ENCODE data around the gene NPAS3. TPM values are rescaled to one million over a fixed set of nuclear protein-coding genes. Genes with fewer than 3 reads are reported as not detected.
A peak's percentile ranks its signal among the peaks of the same experiment; 100 is the strongest.

NPAS3 gene
- total and polyA plus RNA-seq, 4 experiments from 2014 or later = not detected

DNA sequence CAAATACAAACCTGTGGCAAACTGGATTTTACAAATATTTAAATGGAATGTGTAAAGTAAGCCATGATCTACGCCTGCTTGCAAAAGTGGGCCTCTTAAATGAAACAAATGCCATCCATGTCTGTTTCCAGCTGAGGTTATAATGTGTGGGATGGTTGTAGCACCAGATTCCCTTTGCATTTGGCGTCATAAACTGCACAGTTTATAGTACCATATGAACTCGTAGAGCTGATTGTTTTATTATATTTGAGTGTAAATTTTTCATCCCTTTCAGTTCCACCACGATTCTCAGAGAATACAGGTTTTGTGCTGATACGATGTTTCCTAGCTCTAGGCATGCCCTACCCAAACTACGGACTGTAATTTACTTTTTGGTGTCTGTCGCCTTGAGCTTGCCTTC is 637.3 kb downstream of the NPAS3 start:
- H3K27ac Mint-ChIP-seq = no peak overlapping the region
- no peaks in the 10 kb centered on the region for H3K36me3 ChIP-seq (ENCODE audit: insufficient read depth, low read length)
- CTCF ChIA-PET (ENCODE audit: partially characterized antibody) = no interaction called here
- H3K9me3 ChIP-seq (ENCODE audit: control insufficient read depth in 1 of 2, low read length in 2 of 2) = no peaks in the 10 kb centered on the region
- H3K4me1 Mint-ChIP-seq = no peaks in the 10 kb centered on the region
- no peak overlapping the region for H3K4me3 ChIP-seq (ENCODE audit: low read length in 2 of 2)
- no peaks in the 10 kb centered on the region for H3K27me3 Mint-ChIP-seq
- H3K4me1 ChIP-seq (ENCODE audit: insufficient read depth, low read length) = no peaks in the 10 kb centered on the region
- no peak overlapping the region for H3K27ac ChIP-seq (ENCODE audit: low read depth, low read length)
- intact Hi-C loops (cut with micrococcal nuclease) = no loop called here
- POLR2A ChIA-PET (ENCODE audit: partially characterized antibody) = no interaction called here
- no peaks in the 10 kb centered on the region for H3K36me3 Mint-ChIP-seq
- H3K4me3 Mint-ChIP-seq = no peak overlapping the region
- DNase-seq = no peak
- no peaks in the 10 kb centered on the region for H3K27me3 ChIP-seq (ENCODE audit: insufficient read depth, low read length)
- H3K9me3 Mint-ChIP-seq = peaks cover 0 to 8% (median 0%) of the 10 kb centered on the region in 8 donors

DNA sequence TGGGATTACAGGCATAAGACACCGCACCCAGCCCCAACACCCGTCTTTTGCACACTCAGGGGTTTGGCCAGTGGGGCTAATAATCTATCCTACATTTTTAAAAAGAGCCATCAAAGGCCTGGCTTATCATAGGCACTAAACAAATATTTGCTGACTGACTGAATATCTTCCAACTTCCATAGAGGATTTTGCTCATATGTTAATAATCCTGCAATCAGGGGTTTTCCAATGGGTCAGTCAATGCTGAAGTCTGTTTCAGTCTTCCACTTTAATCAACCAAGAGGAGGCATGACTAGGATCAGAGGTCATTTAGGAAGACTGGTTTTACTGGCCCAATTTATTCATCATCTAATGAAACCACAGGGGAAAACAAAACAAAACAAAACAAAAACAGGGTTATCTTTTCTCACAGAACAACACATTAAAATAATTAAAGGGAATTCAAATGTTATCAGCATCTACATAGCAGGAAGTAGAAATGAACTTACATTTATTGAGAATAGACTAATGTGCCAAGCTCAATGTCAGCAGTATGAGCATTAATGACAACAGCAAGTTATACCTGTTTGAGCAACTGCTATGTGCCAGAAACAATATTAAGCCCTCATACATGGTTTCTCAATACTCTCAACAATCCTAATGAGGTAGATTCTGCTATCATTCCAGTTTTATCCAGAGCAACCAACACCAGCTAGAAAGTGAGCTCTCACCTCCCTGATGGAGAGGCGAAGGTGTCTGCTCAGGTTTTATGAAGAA is 640.0 kb downstream of the NPAS3 start:
- H3K4me1 ChIP-seq (ENCODE audit: insufficient read depth, low read length) = no peaks in the 10 kb centered on the region
- Mint-ChIP-seq H3K4me1 (no peaks in the 10 kb centered on the region), H3K4me3 (no peak overlapping the region), H3K9me3 (peaks cover 0 to 7% (median 0%) of the 10 kb centered on the region in 8 donors), H3K36me3 (no peaks in the 10 kb centered on the region), H3K27me3 (no peaks in the 10 kb centered on the region), H3K27ac (no peak overlapping the region)
- ChIA-PET CTCF (ENCODE audit: partially characterized antibody) (no interaction called here), POLR2A (ENCODE audit: partially characterized antibody) (no interaction called here)
- DNase-seq = no peak
- H3K27me3 ChIP-seq (ENCODE audit: insufficient read depth, low read length) = no peaks in the 10 kb centered on the region
- intact Hi-C loops (cut with micrococcal nuclease) = no loop called here
- H3K36me3 ChIP-seq (ENCODE audit: insufficient read depth, low read length) = no peaks in the 10 kb centered on the region
- H3K9me3 ChIP-seq (ENCODE audit: control insufficient read depth in 1 of 2, low read length in 2 of 2) = no peaks in the 10 kb centered on the region
- H3K27ac ChIP-seq (ENCODE audit: low read depth, low read length) = no peak overlapping the region
- H3K4me3 ChIP-seq (ENCODE audit: low read length in 2 of 2) = no peak overlapping the region

DNA sequence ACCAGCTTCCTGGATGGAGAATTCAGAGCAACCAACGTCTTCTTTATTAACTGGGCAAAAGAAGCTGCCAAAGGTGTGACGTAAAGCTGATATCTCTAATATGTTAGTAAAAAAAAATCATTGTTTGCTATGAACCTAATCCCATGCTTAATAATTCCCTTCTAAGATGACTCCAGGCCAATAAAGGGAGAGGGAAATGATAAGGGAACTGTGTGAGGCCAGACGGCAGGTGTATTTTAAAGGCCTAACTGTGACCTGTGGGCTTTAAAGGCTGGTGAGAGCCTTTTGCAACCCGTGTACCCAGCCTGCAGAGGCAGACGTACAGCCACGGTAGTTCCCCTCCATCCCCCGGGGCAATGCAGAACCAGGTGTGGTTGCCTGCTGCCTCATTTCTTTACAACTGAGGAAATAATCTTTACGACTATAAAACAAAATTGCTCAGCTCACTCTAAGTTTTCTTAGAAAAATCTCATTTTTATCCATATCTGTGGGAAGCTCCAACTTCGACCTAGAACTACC is 641.6 kb downstream of the NPAS3 start:
- Histone ChIP-seq H3K27me3 (ENCODE audit: insufficient read depth, low read length) (no peaks in the 10 kb centered on the region), H3K4me3 (ENCODE audit: low read length in 2 of 2) (no peak overlapping the region), H3K9me3 (ENCODE audit: control insufficient read depth in 1 of 2, low read length in 2 of 2) (no peaks in the 10 kb centered on the region), H3K36me3 (ENCODE audit: insufficient read depth, low read length) (no peaks in the 10 kb centered on the region), H3K27ac (ENCODE audit: low read depth, low read length) (no peak overlapping the region), H3K4me1 (ENCODE audit: insufficient read depth, low read length) (no peaks in the 10 kb centered on the region)
- POLR2A ChIA-PET (ENCODE audit: partially characterized antibody) = no interaction called here
- CTCF ChIA-PET (ENCODE audit: partially characterized antibody) = no interaction called here
- H3K9me3 Mint-ChIP-seq = peaks cover 0 to 7% (median 0%) of the 10 kb centered on the region in 8 donors
- H3K27ac Mint-ChIP-seq = no peak overlapping the region
- no peaks in the 10 kb centered on the region for H3K36me3 Mint-ChIP-seq
- intact Hi-C loops (cut with micrococcal nuclease) = no loop called here
- no peak overlapping the region for H3K4me3 Mint-ChIP-seq
- no peak for DNase-seq
- no peaks in the 10 kb centered on the region for H3K4me1 Mint-ChIP-seq
- no peaks in the 10 kb centered on the region for H3K27me3 Mint-ChIP-seq

DNA sequence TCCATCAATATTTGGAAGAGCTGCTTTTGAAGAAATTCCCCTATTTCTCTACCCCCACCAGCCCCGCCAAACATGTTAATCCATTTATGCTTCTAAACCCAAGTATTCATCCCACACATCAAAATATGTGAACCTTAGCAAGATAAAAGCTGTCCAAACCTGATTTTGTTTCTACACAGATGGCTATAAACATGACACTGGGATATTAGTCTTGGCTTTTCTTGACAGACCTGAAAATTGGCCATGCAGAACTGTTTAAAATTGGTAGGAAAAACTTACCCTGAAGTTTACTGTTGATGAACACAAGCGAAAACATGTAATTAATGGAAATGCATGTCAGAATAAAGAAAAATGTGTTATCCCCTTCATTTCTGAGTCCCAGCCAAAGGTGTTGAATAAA is 642.2 kb downstream of the NPAS3 start:
- Mint-ChIP-seq H3K36me3 (no peaks in the 10 kb centered on the region), H3K27me3 (no peaks in the 10 kb centered on the region), H3K9me3 (peaks cover 0 to 5% (median 0%) of the 10 kb centered on the region in 8 donors), H3K4me3 (no peak overlapping the region), H3K27ac (no peak overlapping the region), H3K4me1 (no peaks in the 10 kb centered on the region)
- H3K4me1 ChIP-seq (ENCODE audit: insufficient read depth, low read length) = no peaks in the 10 kb centered on the region
- H3K4me3 ChIP-seq (ENCODE audit: low read length in 2 of 2) = no peak overlapping the region
- POLR2A ChIA-PET (ENCODE audit: partially characterized antibody) = no interaction called here
- DNase-seq = no peak
- no peaks in the 10 kb centered on the region for H3K36me3 ChIP-seq (ENCODE audit: insufficient read depth, low read length)
- intact Hi-C loops (cut with micrococcal nuclease) = no loop called here
- no peaks in the 10 kb centered on the region for H3K9me3 ChIP-seq (ENCODE audit: control insufficient read depth in 1 of 2, low read length in 2 of 2)
- no peak overlapping the region for H3K27ac ChIP-seq (ENCODE audit: low read depth, low read length)
- CTCF ChIA-PET (ENCODE audit: partially characterized antibody) = no interaction called here
- no peaks in the 10 kb centered on the region for H3K27me3 ChIP-seq (ENCODE audit: insufficient read depth, low read length)

DNA sequence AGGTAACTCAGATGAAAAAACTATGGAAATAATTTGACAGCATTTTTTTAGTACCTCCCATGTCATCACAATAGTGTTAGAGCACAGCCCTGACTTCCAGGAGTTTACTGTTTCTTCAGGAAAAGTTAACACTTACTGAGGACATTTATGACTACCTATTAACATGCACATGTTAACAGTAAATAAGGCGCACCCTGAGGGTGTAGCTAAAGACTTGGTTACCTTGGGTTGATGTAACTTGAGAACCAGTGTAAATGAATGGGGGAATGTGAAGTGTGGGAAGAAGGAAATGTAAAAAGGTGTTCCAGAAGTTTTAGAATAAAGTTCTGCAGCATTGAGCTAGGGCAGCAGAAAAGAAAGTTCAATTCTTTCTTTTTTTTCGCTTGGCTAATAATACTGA is 646.0 kb downstream of the NPAS3 start:
- peaks cover 0 to 2% (median 0%) of the 10 kb centered on the region in 8 donors for H3K9me3 Mint-ChIP-seq
- H3K36me3 ChIP-seq (ENCODE audit: insufficient read depth, low read length) = no peaks in the 10 kb centered on the region
- no peak for DNase-seq
- H3K4me3 Mint-ChIP-seq = no peak overlapping the region
- H3K4me1 Mint-ChIP-seq = no peaks in the 10 kb centered on the region
- H3K36me3 Mint-ChIP-seq = no peaks in the 10 kb centered on the region
- no peak overlapping the region for H3K27ac ChIP-seq (ENCODE audit: low read depth, low read length)
- intact Hi-C loops (cut with micrococcal nuclease) = no loop called here
- H3K4me1 ChIP-seq (ENCODE audit: insufficient read depth, low read length) = no peaks in the 10 kb centered on the region
- no peaks in the 10 kb centered on the region for H3K27me3 Mint-ChIP-seq
- ChIA-PET CTCF (ENCODE audit: partially characterized antibody) (no interaction called here), POLR2A (ENCODE audit: partially characterized antibody) (no interaction called here)
- H3K4me3 ChIP-seq (ENCODE audit: low read length in 2 of 2) = no peak overlapping the region
- no peaks in the 10 kb centered on the region for H3K9me3 ChIP-seq (ENCODE audit: control insufficient read depth in 1 of 2, low read length in 2 of 2)
- H3K27ac Mint-ChIP-seq = peak overlapping the region in 1 of 7 donors; percentile 43
- no peaks in the 10 kb centered on the region for H3K27me3 ChIP-seq (ENCODE audit: insufficient read depth, low read length)

DNA sequence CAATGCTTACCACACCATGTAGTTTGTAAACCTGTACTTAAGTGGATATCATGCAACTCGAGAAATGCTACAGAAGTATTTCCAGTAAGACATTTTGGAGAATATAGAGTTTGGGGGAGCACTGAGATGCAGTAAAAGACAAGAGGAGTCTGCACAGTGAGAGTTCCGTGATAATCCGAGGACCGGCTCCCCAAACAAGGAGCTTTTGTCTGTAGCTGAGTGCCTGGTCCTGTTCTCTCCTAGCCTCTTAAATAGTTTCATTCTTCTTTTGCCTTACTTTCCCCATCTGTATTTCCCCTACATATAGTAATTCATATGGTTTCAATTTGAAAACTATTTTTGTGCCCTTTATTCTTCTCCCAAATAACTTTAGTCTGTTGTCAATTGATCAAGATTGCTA is 648.1 kb downstream of the NPAS3 start:
- DNase-seq = no peak
- no peak overlapping the region for H3K4me3 ChIP-seq (ENCODE audit: low read length in 2 of 2)
- H3K27ac ChIP-seq (ENCODE audit: low read depth, low read length) = no peak overlapping the region
- Mint-ChIP-seq H3K36me3 (no peaks in the 10 kb centered on the region), H3K27me3 (no peaks in the 10 kb centered on the region), H3K9me3 (peaks cover 0 to 2% (median under 1%) of the 10 kb centered on the region in 8 donors), H3K4me3 (no peak overlapping the region), H3K27ac (no peak overlapping the region), H3K4me1 (no peaks in the 10 kb centered on the region)
- no peaks in the 10 kb centered on the region for H3K9me3 ChIP-seq (ENCODE audit: control insufficient read depth in 1 of 2, low read length in 2 of 2)
- H3K27me3 ChIP-seq (ENCODE audit: insufficient read depth, low read length) = no peaks in the 10 kb centered on the region
- no peaks in the 10 kb centered on the region for H3K4me1 ChIP-seq (ENCODE audit: insufficient read depth, low read length)
- ChIA-PET CTCF (ENCODE audit: partially characterized antibody) (no interaction called here), POLR2A (ENCODE audit: partially characterized antibody) (no interaction called here)
- intact Hi-C loops (cut with micrococcal nuclease) = no loop called here
- H3K36me3 ChIP-seq (ENCODE audit: insufficient read depth, low read length) = no peaks in the 10 kb centered on the region

DNA sequence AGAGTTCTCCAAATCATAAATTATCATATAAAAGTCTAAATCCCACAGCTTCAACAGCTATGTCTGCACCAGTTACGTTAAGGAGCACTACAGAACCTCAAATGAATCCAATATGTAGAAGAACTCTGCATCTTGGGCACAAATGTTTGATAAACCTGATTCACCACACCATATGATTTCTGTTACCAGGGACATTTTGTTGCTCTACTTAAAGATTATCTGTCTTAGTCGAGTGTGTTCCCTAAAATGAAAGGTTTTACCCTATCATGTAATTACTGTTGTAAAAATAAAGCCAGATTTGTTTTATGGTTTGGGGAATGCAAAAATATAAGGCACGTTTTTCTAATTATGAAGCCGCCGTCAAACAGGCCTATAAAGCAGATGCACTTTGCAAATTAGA is 649.1 kb downstream of the NPAS3 start:
- no peaks in the 10 kb centered on the region for H3K27me3 ChIP-seq (ENCODE audit: insufficient read depth, low read length)
- intact Hi-C loops (cut with micrococcal nuclease) = no loop called here
- H3K4me1 ChIP-seq (ENCODE audit: insufficient read depth, low read length) = no peaks in the 10 kb centered on the region
- H3K36me3 ChIP-seq (ENCODE audit: insufficient read depth, low read length) = no peaks in the 10 kb centered on the region
- no peaks in the 10 kb centered on the region for H3K27me3 Mint-ChIP-seq
- no peak overlapping the region for H3K4me3 Mint-ChIP-seq
- no peak for DNase-seq
- H3K4me3 ChIP-seq (ENCODE audit: low read length in 2 of 2) = no peak overlapping the region
- H3K27ac Mint-ChIP-seq = no peak overlapping the region
- no peaks in the 10 kb centered on the region for H3K4me1 Mint-ChIP-seq
- ChIA-PET POLR2A (ENCODE audit: partially characterized antibody) (no interaction called here), CTCF (ENCODE audit: partially characterized antibody) (no interaction called here)
- H3K9me3 ChIP-seq (ENCODE audit: control insufficient read depth in 1 of 2, low read length in 2 of 2) = no peaks in the 10 kb centered on the region
- no peaks in the 10 kb centered on the region for H3K36me3 Mint-ChIP-seq
- H3K9me3 Mint-ChIP-seq = peaks cover 0 to 2% (median under 1%) of the 10 kb centered on the region in 8 donors
- H3K27ac ChIP-seq (ENCODE audit: low read depth, low read length) = no peak overlapping the region

All from CD4-positive, alpha-beta memory T cell (primary cell).